ENCODE data around the gene NSL1. TPM values are rescaled to one million over a fixed set of nuclear protein-coding genes. Genes with fewer than 3 reads are reported as not detected.
A peak's percentile ranks its signal among the peaks of the same experiment; 100 is the strongest.

The NSL1 gene
- polyA plus RNA-seq, 1 experiment: 16.4 TPM

- no peaks in the 10 kb centered on the region; the same call in 1 of the 2 replicates for H3K36me3 ChIP-seq (ENCODE audit: control insufficient read depth, insufficient read depth, low read length)
Observed at GRCh38 chr1:212762839-212763238, 28.7 kb downstream of the NSL1 start.

GRCh38 chr1:212762234-212762633 is 29.3 kb downstream of the NSL1 start:
- Histone ChIP-seq H3K4me3 (ENCODE audit: low read depth, low read length) (no peak overlapping the region), H3K27me3 (ENCODE audit: control insufficient read depth, insufficient read depth, low read length) (no peaks in the 10 kb centered on the region), H3K36me3 (ENCODE audit: control insufficient read depth, insufficient read depth, low read length) (no peaks in the 10 kb centered on the region; the same call in 1 of the 2 replicates)
- no peak for DNase-seq (ENCODE audit: low read depth)
- TF ChIP-seq CTCF (IDR thresholded peaks at IDR 0.05; ENCODE audit: insufficient read depth, low read depth, low read length): no peak
- ChIA-PET CTCF (interaction anchor here (0.5 to 3.8 kb wide), 3 partner anchors 12 to 97 kb away, joined by 3 to 17 read pairs (median 8); no protein-coding TSS in a partner anchor), POLR2A (no interaction called here)

More at GRCh38 chr1:212762839-212763238, 28.7 kb downstream of the NSL1 start:
- ChIA-PET CTCF (interaction anchor here (3.8 kb wide), 1 partner anchor 98 kb away, joined by 17 read pairs; no protein-coding TSS in a partner anchor), POLR2A (no interaction called here)
- TF ChIP-seq CTCF (IDR thresholded peaks at IDR 0.05; ENCODE audit: insufficient read depth, low read depth, low read length): no peak
- Histone ChIP-seq H3K4me3 (ENCODE audit: low read depth, low read length) (no peak overlapping the region), H3K27me3 (ENCODE audit: control insufficient read depth, insufficient read depth, low read length) (no peaks in the 10 kb centered on the region)
- DNase-seq (ENCODE audit: low read depth): no peak

GRCh38 chr1:212760126-212760823 is 31.3 kb downstream of the NSL1 start:
- ChIA-PET CTCF (interaction anchor here (0.6 to 3.8 kb wide), 4 partner anchors 11 to 216 kb away, joined by 3 to 17 read pairs (median 3); no protein-coding TSS in a partner anchor), POLR2A (no interaction called here)
- Histone ChIP-seq H3K4me3 (ENCODE audit: low read depth, low read length) (no peak overlapping the region), H3K27me3 (ENCODE audit: control insufficient read depth, insufficient read depth, low read length) (no peaks in the 10 kb centered on the region), H3K36me3 (ENCODE audit: control insufficient read depth, insufficient read depth, low read length) (no peaks in the 10 kb centered on the region; the same call in 1 of the 2 replicates)
- peak; percentile 52 for TF ChIP-seq CTCF (IDR thresholded peaks at IDR 0.05; ENCODE audit: insufficient read depth, low read depth, low read length)
- DNase-seq (ENCODE audit: low read depth): no peak

- CTCF ChIA-PET: interaction anchor here (0.6 to 3.8 kb wide), 5 partner anchors 10 to 283 kb away, joined by 3 to 17 read pairs (median 3); no protein-coding TSS in a partner anchor
- Histone ChIP-seq H3K27me3 (ENCODE audit: control insufficient read depth, insufficient read depth, low read length) (no peaks in the 10 kb centered on the region), H3K36me3 (ENCODE audit: control insufficient read depth, insufficient read depth, low read length) (no peaks in the 10 kb centered on the region; the same call in 1 of the 2 replicates), H3K4me3 (ENCODE audit: low read depth, low read length) (no peak overlapping the region)
- no peak for TF ChIP-seq CTCF (IDR thresholded peaks at IDR 0.05; ENCODE audit: insufficient read depth, low read depth, low read length)
- POLR2A ChIA-PET: no interaction called here
- no peak for DNase-seq (ENCODE audit: low read depth)
Observed at GRCh38 chr1:212759683-212760082, 31.9 kb downstream of the NSL1 start.

- CTCF ChIA-PET: interaction anchor here (0.9 kb wide), 1 partner anchor 90 kb away, joined by 3 read pairs; no protein-coding TSS in a partner anchor
- TF ChIP-seq CTCF (IDR thresholded peaks at IDR 0.05; ENCODE audit: insufficient read depth, low read depth, low read length): no peak
- no peak for DNase-seq (ENCODE audit: low read depth)
- POLR2A ChIA-PET: no interaction called here
- Histone ChIP-seq H3K27me3 (ENCODE audit: control insufficient read depth, insufficient read depth, low read length) (no peaks in the 10 kb centered on the region), H3K36me3 (ENCODE audit: control insufficient read depth, insufficient read depth, low read length) (no peaks in the 10 kb centered on the region), H3K4me3 (ENCODE audit: low read depth, low read length) (no peak overlapping the region)
Observed at GRCh38 chr1:212754680-212755079, 36.9 kb downstream of the NSL1 start.
